Panc1 (cell line): ENCODE measurements around the gene TSPAN4. TPM values are rescaled to one million over a fixed set of nuclear protein-coding genes. Genes with fewer than 3 reads are reported as not detected.
A peak's percentile ranks its signal among the peaks of the same experiment; 100 is the strongest.

Experiments used
- ATAC-seq: fragments of 200-7000 bp; cut with Tn5 transposase; 2 replicates; pipeline ENCODE4 v1.9.1; 2020; ENCODE audit warnings: mild to moderate bottlenecking, moderate library complexity
- BruUV-seq: library from RNA; stranded (reverse); fragments of 400-500 nt; replicated peaks from 2 replicates; lab custom pipeline; 2021; lab: Mats Ljungman, UMichigan
- CTCF ChIA-PET: fragments of 300-600 bp; sonication (Branson Sonifier 250); formaldehyde crosslinking; loops from one replicate; lab custom pipeline; 2022; ENCODE audit warnings: antibody characterized with exemption; lab: Charles Lee
- POLR2A ChIA-PET: fragments of 300-600 bp; sonication (Branson Sonifier 250); formaldehyde crosslinking; loops from one replicate; lab custom pipeline; 2022; ENCODE audit warnings: antibody characterized with exemption; lab: Charles Lee
- DNase-seq: peaks from one replicate; pipeline ENCODE4 v3.0.0-alpha.2; 2010; ENCODE audit warnings: low read depth, low spot score
- H3K27ac ChIP-seq: 2 replicates; pipeline ENCODE4 v1.5.1; 2011; ENCODE audit warnings: mild to moderate bottlenecking, low read length, inconsistent platforms
- H3K27me3 ChIP-seq: fragments of 200-500 bp; sonication (Bioruptor generic); 2 replicates; pipeline ENCODE4 v1.6.0; 2014; ENCODE audit warnings: low read length, inconsistent platforms; ENCODE audit not compliant: control insufficient read depth, insufficient read depth
- H3K36me3 ChIP-seq: fragments of 200-500 bp; sonication (Bioruptor generic); 2 replicates; pipeline ENCODE4 v1.5.1; 2014; ENCODE audit warnings: inconsistent platforms, mild to moderate bottlenecking, low read length, moderate library complexity; ENCODE audit not compliant: control insufficient read depth, insufficient read depth
- H3K4me1 ChIP-seq: 2 replicates; pipeline ENCODE4 v1.5.1; 2011; ENCODE audit warnings: inconsistent platforms, mild to moderate bottlenecking, low read length, moderate library complexity; ENCODE audit not compliant: control insufficient read depth, insufficient read depth
- H3K4me3 ChIP-seq, 2 experiments: 2 replicates each; pipeline ENCODE4 v1.5.1; 2011 to 2012; ENCODE audit warnings: low read depth in 2 of 2, low read length in 2 of 2, mild to moderate bottlenecking in 2 of 2, inconsistent platforms in 1 of 2, moderate library complexity in 1 of 2
- H3K9me3 ChIP-seq: fragments of 200-500 bp; sonication (Bioruptor generic); 2 replicates; pipeline ENCODE4 v1.5.1; 2014; ENCODE audit warnings: low read depth, mild to moderate bottlenecking, inconsistent platforms, low read length, moderate library complexity; ENCODE audit not compliant: control insufficient read depth, insufficient read depth
- CTCF ChIP-seq: fragments of 450-650 bp; IDR thresholded peaks from 2 replicates; pipeline ENCODE4 v1.5.1; 2017; ENCODE audit warnings: mild to moderate bottlenecking
- POLR2AphosphoS5 ChIP-seq: IDR thresholded peaks from 2 replicates; pipeline ENCODE4 v1.6.1; 2012; ENCODE audit warnings: mild to moderate bottlenecking, low read depth, low read length, moderate library complexity
- REST ChIP-seq, 2 experiments: IDR thresholded peaks; 2 replicates each; pipeline ENCODE4 v1.6.1; 2011 to 2012; ENCODE audit warnings: low read depth in 2 of 2, control low read depth in 1 of 2, low read length in 1 of 2, mild to moderate bottlenecking in 1 of 2, moderate library complexity in 1 of 2; ENCODE audit not compliant: insufficient read depth in 1 of 2
- SIN3A ChIP-seq: IDR thresholded peaks from 2 replicates; pipeline ENCODE4 v1.6.1; 2012; ENCODE audit warnings: low read depth, mild to moderate bottlenecking, low read length, moderate library complexity, borderline replicate concordance; ENCODE audit not compliant: insufficient read depth
- TCF7L2 ChIP-seq: IDR thresholded peaks from 2 replicates; pipeline ENCODE4 v1.6.1; 2011; ENCODE audit warnings: mild to moderate bottlenecking, low read depth, low read length, inconsistent platforms
- in situ Hi-C: cut with HindIII; loops from 2 replicates; pipeline ENCODE4 v1.10.0; 2016; ENCODE audit warnings: low sequenced_read_pairs, low pct_unique_long_range_greater_than_20kb
- intact Hi-C: fragments of 100-400 bp; cut with micrococcal nuclease; formaldehyde crosslinking; loops from one replicate; pipeline ENCODE4 v1.10.0; 2022; ENCODE audit not compliant: unreplicated experiment
- total RNA-seq: library from RNA; stranded (reverse); gene quantifications from one replicate; pipeline ENCODE4 v1.2.1, GENCODE V29; 2021; ENCODE audit not compliant: unreplicated experiment

TSPAN4 gene
- total RNA-seq, 1 experiment from 2014 or later, result 187 TPM

- intact Hi-C loops (no loop called here), in situ Hi-C loops (no loop called here)
- no TSS peak for BruUV-seq
- peak overlapping the region; percentile 97 for H3K27ac ChIP-seq
- ChIA-PET POLR2A (interaction anchor here (0.5 kb wide), 1 partner anchor 20 kb away, joined by 6 read pairs; no protein-coding TSS in a partner anchor), CTCF (interaction anchor here (0.6 to 1.2 kb wide), 2 partner anchors 35 to 43 kb away, joined by 3 read pairs; no protein-coding TSS in a partner anchor)
- ATAC-seq, result 0 out of 2 replicates have a peak, but pooled peaks have one; percentile 3
- H3K36me3 ChIP-seq, result peaks cover 3% of the 10 kb centered on the region
- no peaks in the 10 kb centered on the region for H3K27me3 ChIP-seq
- no peak overlapping the region for H3K4me3 ChIP-seq
- TF ChIP-seq POLR2AphosphoS5, result peak; percentile 40
- TF ChIP-seq SIN3A, result no peak
- H3K4me1 ChIP-seq, result peaks cover 59% of the 10 kb centered on the region
- no peak for DNase-seq
- H3K9me3 ChIP-seq, result no peaks in the 10 kb centered on the region
These were observed 3.9 kb downstream of the TSPAN4 start for GRCh38 chr11:846496-847098.

- in situ Hi-C loops, result no loop called here
- Histone ChIP-seq H3K27me3 (no peaks in the 10 kb centered on the region), H3K4me1 (peaks cover 68% of the 10 kb centered on the region), H3K4me3 (no peak overlapping the region), H3K27ac (no peak overlapping the region; the same call in 1 of the 2 replicates), H3K9me3 (no peaks in the 10 kb centered on the region), H3K36me3 (peaks cover 3% of the 10 kb centered on the region)
- intact Hi-C loops, result no loop called here
- no TSS peak for BruUV-seq
- ChIA-PET POLR2A (no interaction called here), CTCF (interaction anchor here (0.7 to 1.2 kb wide), 3 partner anchors 8 to 227 kb away, joined by 3 to 5 read pairs (median 3); partner anchors contain the start of gene MUC2)
- ATAC-seq (no peak), DNase-seq (no peak)
- TF ChIP-seq POLR2AphosphoS5, result no peak
- no peak for TF ChIP-seq TCF7L2
- TF ChIP-seq SIN3A, result no peak
- 0 out of 2 replicates have a peak, but pooled peaks have one; percentile 54 for TF ChIP-seq CTCF
- no peak for TF ChIP-seq REST (IDR thresholded peaks at IDR 0.05; ENCODE audit: insufficient read depth in 1 of 2, low read depth in 2 of 2, low read length in 1 of 2)
These were observed 5.2 kb downstream of the TSPAN4 start for GRCh38 chr11:847876-848275.
